HG03039 (cell line): ENCODE measurements around the gene LHFPL6.

ENCODE experiments used
- ATAC-seq: cut with Tn5 transposase; IDR thresholded peaks from one replicate; pipeline ENCODE4 v1.9.1; 2021; ENCODE audit warnings: mild to moderate bottlenecking, moderate library complexity; ENCODE audit not compliant: unreplicated experiment

The LHFPL6 gene

GRCh38 chr13:39521701-39522100, 81.3 kb downstream of the LHFPL6 start:
- no peak for ATAC-seq

DNA sequence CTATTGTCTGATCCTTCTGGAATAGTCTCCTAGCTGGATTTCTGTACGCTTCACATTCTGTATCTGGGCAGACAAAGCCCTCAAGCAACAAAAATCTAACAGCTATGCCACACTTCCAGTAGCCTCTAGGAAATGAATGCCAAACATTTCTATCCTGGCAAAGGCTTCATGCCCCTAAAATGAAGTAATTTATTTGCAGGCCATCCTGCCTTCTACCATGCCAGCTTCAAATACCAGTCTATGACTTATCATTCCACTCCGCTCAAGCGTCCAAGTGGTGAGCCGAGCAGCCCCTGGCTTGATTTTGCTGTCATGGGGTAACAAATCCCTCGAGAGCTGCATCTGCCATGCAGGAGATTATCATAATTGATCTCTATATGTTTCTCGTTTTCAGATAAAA, 86.9 kb downstream of the LHFPL6 start:
- no peak for ATAC-seq

DNA sequence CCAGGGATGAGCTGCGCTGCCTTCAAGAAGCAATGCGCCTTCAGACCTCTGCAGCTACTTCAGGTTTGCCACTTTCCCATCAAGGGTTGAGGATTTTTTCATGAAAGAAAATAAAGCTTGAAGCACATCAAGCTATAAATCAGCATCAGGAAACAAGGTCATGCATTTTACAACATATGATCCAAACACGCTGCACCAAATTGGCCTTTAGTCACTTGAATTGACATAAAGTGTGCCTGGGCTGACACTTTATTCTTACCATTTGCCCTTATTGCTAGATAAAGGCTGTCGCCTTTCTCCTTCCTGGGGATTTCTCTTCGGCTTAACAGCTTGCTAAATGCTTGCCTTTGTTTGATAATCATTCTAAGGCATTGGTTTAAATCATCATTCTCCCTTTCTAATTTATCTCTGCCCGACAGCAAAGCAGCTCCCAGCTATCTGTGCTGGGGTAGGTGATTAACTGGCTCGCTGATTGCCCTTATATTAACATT, 87.7 kb downstream of the LHFPL6 start:
- ATAC-seq = no peak

GRCh38 chr13:39512687-39513086, 90.3 kb downstream of the LHFPL6 start:
- no peak for ATAC-seq

- no peak for ATAC-seq
Observed at GRCh38 chr13:39510316-39510695, 92.7 kb downstream of the LHFPL6 start.

DNA sequence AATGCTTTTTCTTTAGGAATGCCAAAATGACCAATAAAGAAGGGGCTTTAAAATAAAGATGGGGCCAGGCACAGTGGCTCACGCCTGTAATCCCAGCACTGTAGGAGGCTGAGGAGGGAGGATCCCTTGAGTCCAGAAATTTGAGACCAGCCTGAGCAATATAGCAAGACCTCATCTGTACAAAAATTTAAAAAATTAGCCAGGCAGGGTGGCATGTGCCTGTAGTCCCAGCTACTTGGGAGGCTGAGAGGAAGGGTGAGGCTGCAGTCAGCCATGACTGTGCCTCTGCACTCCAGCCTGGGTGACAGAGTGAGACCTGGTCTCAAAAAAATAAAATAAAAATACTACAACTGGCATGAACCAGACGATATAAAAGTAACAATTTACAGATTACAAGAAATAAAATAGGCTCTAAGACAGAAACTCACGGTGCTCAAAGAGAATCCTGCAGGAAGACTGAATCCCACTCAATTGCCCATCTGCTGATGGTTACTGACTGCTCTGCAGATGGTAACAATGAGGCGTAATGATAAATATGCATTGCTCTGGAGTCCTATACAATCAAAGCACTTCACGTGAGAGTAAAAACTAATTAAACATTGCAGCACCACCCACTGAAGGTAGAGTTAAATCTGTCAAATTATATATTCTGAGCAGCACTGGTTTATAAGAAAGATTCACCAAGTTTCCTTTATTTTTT, 93.2 kb downstream of the LHFPL6 start:
- ATAC-seq = no peak

GRCh38 chr13:39506559-39507390, 96.2 kb downstream of the LHFPL6 start:
- ATAC-seq = no peak

DNA sequence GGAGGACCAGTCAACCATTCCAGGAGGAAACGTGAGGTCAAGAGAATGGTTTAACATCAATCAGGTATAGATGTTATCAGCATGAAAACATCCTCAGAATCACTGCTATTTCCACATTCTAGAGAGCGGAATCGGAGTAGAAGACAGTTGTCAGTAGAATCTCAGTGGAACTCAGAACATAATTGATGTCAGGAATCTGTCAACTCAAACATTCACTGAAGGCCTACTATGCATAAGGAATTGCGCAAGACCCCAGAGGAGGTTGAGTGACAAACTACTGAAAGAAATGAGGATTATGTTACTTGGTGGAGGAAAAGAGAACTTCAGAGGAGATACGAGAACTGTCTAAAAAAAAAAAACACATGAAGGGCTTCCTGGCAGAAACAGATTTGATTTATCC, 97.8 kb downstream of the LHFPL6 start:
- no peak for ATAC-seq

- ATAC-seq = no peak
Observed at GRCh38 chr13:39503048-39503447, 99.9 kb downstream of the LHFPL6 start.

- no peak for ATAC-seq
Observed at GRCh38 chr13:39501702-39502324, 101.2 kb downstream of the LHFPL6 start.

DNA sequence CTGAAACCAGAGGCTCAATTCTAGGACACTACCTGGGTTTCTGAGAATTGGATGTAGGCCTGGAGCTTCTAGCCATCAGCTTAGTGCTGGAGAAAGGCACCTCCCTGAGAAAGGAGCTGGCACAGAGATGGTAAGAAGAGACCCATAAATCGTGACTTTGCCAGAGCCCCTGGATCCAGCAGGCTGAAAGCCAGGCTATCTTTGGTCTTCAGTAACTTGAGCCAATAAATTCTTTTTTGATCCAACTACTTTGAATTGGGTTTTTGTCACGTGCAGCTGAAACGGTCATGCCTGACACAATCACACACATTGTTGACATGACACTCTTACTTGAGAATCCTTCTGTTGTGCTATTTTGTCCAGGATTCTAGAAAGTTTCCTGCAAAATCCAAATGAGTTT, 103.4 kb downstream of the LHFPL6 start:
- ATAC-seq = no peak

DNA sequence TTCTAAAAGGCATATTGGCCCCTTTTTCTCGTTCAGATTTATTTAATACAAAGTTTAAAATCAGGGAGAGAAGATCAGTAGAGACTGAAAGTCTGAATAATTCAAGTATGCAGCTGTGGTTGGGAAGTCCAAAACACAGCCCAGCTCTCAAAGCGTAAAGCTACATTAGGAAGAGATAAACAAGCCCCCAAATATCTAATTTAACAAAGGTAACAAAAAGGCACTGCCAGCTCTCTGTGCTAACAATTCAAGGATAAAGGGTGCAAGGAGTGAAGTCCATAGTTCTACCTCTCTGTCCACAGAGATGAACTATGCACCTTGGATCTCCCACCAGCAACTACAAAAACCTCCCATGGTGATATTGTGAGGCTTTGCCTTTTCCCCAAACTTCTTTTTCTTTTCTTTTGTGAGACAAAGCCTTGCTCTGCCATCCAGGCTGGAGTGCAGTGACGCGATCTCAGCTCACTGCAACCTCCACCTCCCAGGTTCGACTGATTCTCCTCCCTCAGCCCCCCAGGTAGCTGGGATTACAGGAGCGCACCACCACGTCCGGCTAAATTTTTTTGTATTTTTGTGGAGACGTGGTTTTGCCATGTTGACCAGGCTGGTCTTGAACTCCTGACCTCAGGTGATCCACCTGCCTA, 104.4 kb downstream of the LHFPL6 start:
- ATAC-seq = no peak

- ATAC-seq = no peak
Observed at GRCh38 chr13:39496506-39496905, 106.5 kb downstream of the LHFPL6 start.

- ATAC-seq = no peak
Observed at GRCh38 chr13:39494633-39495032, 108.4 kb downstream of the LHFPL6 start.

DNA sequence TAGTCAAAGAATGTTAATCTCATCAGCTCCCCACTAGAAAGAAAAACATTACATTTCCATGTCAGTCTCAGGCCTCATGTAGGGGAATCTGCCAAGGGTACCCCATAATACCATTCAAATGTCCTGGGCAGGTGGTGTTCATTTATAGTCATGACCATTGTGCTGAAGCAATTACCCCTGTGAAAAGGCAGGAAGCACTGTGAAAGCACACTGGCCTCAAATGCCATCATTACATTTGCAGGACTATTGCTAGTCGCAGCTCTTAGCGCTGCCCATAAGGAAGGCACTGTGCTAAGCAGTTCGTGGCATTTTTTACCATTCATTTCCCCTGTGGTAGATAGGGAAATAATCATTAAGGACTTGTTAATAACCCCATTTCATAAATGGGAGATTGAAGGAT, 109.0 kb downstream of the LHFPL6 start:
- no peak for ATAC-seq

- ATAC-seq = no peak
Observed at GRCh38 chr13:39490136-39490535, 112.9 kb downstream of the LHFPL6 start.

DNA sequence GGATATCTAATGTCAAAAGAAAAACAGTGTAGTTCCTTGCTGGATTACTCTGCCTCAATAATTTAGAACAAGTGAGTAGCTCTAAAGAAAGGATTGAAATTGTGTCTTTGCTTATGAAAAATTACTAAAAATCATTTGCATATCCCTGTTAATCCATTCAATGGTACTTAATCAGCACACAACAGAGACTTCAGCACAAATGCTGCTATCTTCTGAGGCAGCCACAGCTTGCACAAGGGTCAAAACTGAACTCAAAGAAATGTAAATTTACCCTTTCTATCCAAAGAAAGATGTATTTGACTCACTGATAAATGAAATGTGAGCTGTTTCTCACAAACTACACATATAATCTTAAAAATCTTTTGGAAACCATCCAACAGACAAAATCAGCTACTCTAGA, 116.2 kb downstream of the LHFPL6 start:
- no peak for ATAC-seq

GRCh38 chr13:39485314-39485700, 117.7 kb downstream of the LHFPL6 start:
- no peak for ATAC-seq

GRCh38 chr13:39484506-39485313, 118.3 kb downstream of the LHFPL6 start:
- no peak for ATAC-seq

DNA sequence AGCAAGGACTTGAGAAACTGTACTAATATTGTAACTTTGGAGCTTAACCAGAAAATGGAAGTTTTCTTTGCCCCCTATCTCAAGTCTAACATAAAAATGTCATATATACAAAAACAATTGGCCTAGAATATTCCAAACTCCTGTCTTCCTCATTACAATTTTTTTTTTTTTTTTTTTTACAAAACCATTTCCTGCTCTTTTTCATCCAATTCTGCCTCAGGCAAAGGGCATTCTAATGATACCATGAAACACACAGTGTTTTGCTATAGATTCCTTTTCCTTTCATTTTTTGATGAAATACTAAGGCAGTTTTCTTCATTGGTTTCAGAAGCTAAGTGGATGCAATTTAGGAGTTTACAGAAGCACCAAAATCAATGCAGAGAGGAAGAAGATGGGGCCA, 119.7 kb downstream of the LHFPL6 start:
- ATAC-seq = no peak

- ATAC-seq = no peak
Observed at GRCh38 chr13:39481491-39481890, 121.5 kb downstream of the LHFPL6 start.
